Uterus (tissue), 4 donors: Measurements from ENCODE around the gene NKX1-2. TPM values are rescaled to one million over a fixed set of nuclear protein-coding genes. Genes with fewer than 3 reads are reported as not detected.

ENCODE experiments used
- DNase-seq, 2 donors: peaks; one replicate each; pipeline ENCODE4 v3.0.0-alpha.2; 2019 to 2020
- H3K27ac ChIP-seq, 2 donors: fragments of 200-600 bp; sonication (generic); 1 replicate in 1 of 2; 2 replicates in 1 of 2; pipeline ENCODE4 v1.5.1; 2016 to 2018
- H3K27me3 ChIP-seq, 2 donors: fragments of 200-600 bp; sonication (generic); one replicate each; pipeline ENCODE4 v1.5.1; 2018 to 2019; ENCODE audit warnings: control low read depth in 1 of 2
- H3K36me3 ChIP-seq, 2 donors: fragments of 200-600 bp; sonication (generic); one replicate each; pipeline ENCODE4 v1.5.1; 2019; ENCODE audit warnings: control low read depth in 1 of 2
- H3K4me1 ChIP-seq, 2 donors: fragments of 200-600 bp; sonication (generic); one replicate each; pipeline ENCODE4 v1.5.1; 2018 to 2019; ENCODE audit warnings: control low read depth in 1 of 2
- H3K4me3 ChIP-seq, 2 donors: fragments of 200-600 bp; sonication (generic); 1 replicate in 1 of 2; 2 replicates in 1 of 2; pipeline ENCODE4 v1.5.1; 2018 to 2019; ENCODE audit warnings: mild to moderate bottlenecking in 1 of 2
- H3K9me3 ChIP-seq, 2 donors: fragments of 200-600 bp; sonication (generic); one replicate each; pipeline ENCODE4 v1.5.1; 2019; ENCODE audit warnings: control low read depth in 1 of 2
- CTCF ChIP-seq, 4 experiments: fragments of 200-600 bp in 2 of 4; fragments of 450-650 bp in 2 of 4; sonication (generic) in 2 of 4; IDR thresholded peaks; one replicate each; pipeline ENCODE4 v1.5.1; 2016 to 2019; ENCODE audit warnings: antibody characterized with exemption in 4 of 4, mild to moderate bottlenecking in 2 of 4, moderate library complexity in 1 of 4
- POLR2A ChIP-seq, 2 donors: fragments of 450-650 bp; IDR thresholded peaks; one replicate each; pipeline ENCODE4 v1.6.1; 2016; ENCODE audit warnings: antibody characterized with exemption in 2 of 2, mild to moderate bottlenecking in 1 of 2, moderate library complexity in 1 of 2
- intact Hi-C: fragments of 100-400 bp; cut with DNase I; formaldehyde crosslinking; loops from one replicate; pipeline ENCODE4 v1.15.1; 2023; ENCODE audit warnings: low total_unique reads
- total RNA-seq, 4 donors: library from RNA; depleted of rRNA in 3 of 4; stranded (reverse); fragments of >200 nt in 3 of 4; gene quantifications; one replicate each; pipeline versions ENCODE4 v1.1.0 to v1.2.4, GENCODE V29; 2014 to 2023
- donor health status: DM: yes; HTN: yes; CAD: no.

The NKX1-2 gene
- total RNA-seq, 4 donors from 2014 or later, result not detected

DNA sequence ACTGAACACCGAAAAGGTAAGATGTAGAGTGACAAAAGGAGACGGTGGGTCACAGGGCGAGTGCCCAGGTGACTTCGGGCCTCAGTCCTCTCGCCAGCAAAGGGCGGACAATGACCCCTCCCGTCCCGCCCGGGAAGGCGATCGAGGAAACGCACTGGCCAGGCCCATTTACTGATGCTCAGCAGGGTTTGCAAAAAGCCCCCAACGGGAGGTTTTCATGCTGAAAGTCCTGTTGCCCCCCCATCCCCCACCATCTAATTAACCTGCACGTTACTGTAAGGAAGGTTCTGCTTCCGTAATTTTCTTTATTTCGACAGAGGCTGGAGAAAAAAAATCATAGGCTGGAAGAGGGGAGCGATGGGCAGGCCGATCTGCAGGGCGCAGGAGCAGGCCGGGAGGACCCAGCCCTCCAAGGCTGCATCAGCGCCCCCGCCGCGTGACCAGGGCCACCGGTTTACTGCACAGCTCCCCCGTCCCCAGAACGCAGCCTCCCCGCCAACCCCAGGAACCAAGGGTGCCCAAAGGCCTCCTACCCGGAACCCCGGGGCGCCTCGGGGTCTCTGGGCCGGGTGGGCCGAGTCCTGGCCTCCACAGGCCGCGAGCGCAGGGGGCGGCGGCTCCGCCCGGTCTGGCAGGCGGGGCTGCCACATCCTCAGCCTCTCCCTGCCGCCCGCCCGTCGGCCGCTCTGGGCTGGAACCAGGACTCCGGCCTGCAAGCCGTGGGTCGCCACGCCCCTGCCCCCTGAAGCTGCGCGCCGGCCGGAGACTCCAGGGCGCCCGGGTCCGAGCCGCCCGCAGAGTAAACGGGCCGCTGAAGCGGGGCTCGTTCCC, 31.7 kb downstream of the NKX1-2 start:
- Histone ChIP-seq H3K4me1 (peaks cover 0 to 3% of the 10 kb centered on the region in 2 donors), H3K9me3 (no peaks in the 10 kb centered on the region)
- peak; percentile 46 to 55 for DNase-seq

GRCh38 chr10:124416733-124417132, 33.1 kb downstream of the NKX1-2 start:
- Histone ChIP-seq H3K4me3 (no peak overlapping the region), H3K36me3 (no peaks in the 10 kb centered on the region), H3K9me3 (no peaks in the 10 kb centered on the region), H3K27ac (peak overlapping the region in 1 of 2 donors; percentile 89), H3K4me1 (peaks cover 0 to 3% of the 10 kb centered on the region in 2 donors), H3K27me3 (no peaks in the 10 kb centered on the region)
- no peak for DNase-seq
- intact Hi-C loops, result no loop called here
- no peak for TF ChIP-seq CTCF (IDR thresholded peaks at IDR 0.05)
- TF ChIP-seq POLR2A (IDR thresholded peaks at IDR 0.05), result no peak

More for the DNA sequence above, 31.7 kb downstream of the NKX1-2 start:
- Histone ChIP-seq H3K27me3 (no peaks in the 10 kb centered on the region), H3K27ac (peak overlapping the region; percentile 89), H3K36me3 (no peaks in the 10 kb centered on the region), H3K4me3 (peak overlapping the region; percentile 54 to 80)
- TF ChIP-seq POLR2A (IDR thresholded peaks at IDR 0.05) (no peak), CTCF (IDR thresholded peaks at IDR 0.05) (no peak)
- intact Hi-C loops, result no loop called here

GRCh38 chr10:124415210-124415609, 34.6 kb downstream of the NKX1-2 start:
- no peak for DNase-seq
- Histone ChIP-seq H3K4me3 (no peak overlapping the region), H3K4me1 (peaks cover 0 to 3% of the 10 kb centered on the region in 2 donors), H3K27ac (no peak overlapping the region), H3K9me3 (no peaks in the 10 kb centered on the region), H3K27me3 (no peaks in the 10 kb centered on the region), H3K36me3 (no peaks in the 10 kb centered on the region)
- TF ChIP-seq POLR2A (IDR thresholded peaks at IDR 0.05), result no peak
- TF ChIP-seq CTCF (IDR thresholded peaks at IDR 0.05), result no peak
- intact Hi-C loops, result no loop called here

DNA sequence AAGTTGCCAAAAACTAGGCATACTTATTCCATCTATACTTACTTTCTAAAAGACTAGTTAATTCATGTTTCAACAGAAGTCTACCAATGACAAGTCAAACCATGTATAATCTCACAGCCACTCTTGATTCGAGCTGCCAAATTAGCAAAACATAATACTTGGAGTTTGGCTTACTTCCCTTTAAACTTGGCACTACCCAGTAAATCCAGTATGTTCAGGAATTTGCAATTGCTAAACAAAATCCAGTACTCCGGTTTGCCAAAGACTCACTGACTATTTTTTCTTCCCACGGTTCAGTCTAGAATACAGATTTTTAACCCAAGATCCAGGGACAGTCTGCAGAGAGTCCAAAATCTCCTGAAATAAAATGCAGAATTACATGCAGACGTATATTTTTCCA, 35.8 kb downstream of the NKX1-2 start:
- H3K4me1 ChIP-seq, result peaks cover 0 to 3% of the 10 kb centered on the region in 2 donors
- H3K36me3 ChIP-seq, result no peaks in the 10 kb centered on the region
- H3K27me3 ChIP-seq, result no peaks in the 10 kb centered on the region
- peak overlapping the region in 1 of 2 donors; percentile 48 for H3K27ac ChIP-seq
- H3K4me3 ChIP-seq, result no peak overlapping the region
- H3K9me3 ChIP-seq, result no peaks in the 10 kb centered on the region
- TF ChIP-seq CTCF (IDR thresholded peaks at IDR 0.05) (no peak), POLR2A (IDR thresholded peaks at IDR 0.05) (no peak)
- no peak for DNase-seq
- intact Hi-C loops, result no loop called here

DNA sequence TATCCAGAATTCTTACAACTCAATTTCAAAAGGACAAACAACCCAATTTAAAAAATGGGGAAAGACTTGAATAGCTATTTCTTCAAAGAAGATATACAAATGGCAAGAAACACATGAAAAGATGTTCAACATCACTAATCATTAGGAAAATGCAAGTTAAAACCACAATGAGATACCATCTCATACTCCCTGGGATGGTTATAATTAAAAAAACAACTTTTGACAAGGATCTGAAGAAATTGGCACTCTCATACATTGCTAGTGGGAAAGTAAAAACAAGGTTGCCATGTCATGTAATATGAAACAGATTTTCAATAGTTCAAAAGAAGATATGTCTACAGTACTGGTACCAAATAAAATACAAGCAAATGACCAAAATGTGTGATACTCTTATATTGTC, 40.1 kb downstream of the NKX1-2 start:
- H3K9me3 ChIP-seq, result no peaks in the 10 kb centered on the region
- H3K27me3 ChIP-seq, result no peaks in the 10 kb centered on the region
- no peak for DNase-seq
- no peak overlapping the region for H3K4me3 ChIP-seq
- TF ChIP-seq CTCF (IDR thresholded peaks at IDR 0.05) (no peak), POLR2A (IDR thresholded peaks at IDR 0.05) (no peak)
- no peaks in the 10 kb centered on the region for H3K4me1 ChIP-seq
- H3K27ac ChIP-seq, result no peak overlapping the region
- intact Hi-C loops, result no loop called here
- H3K36me3 ChIP-seq, result no peaks in the 10 kb centered on the region
